ENCODE results near the gene CHKA.

The CHKA gene

DNA sequence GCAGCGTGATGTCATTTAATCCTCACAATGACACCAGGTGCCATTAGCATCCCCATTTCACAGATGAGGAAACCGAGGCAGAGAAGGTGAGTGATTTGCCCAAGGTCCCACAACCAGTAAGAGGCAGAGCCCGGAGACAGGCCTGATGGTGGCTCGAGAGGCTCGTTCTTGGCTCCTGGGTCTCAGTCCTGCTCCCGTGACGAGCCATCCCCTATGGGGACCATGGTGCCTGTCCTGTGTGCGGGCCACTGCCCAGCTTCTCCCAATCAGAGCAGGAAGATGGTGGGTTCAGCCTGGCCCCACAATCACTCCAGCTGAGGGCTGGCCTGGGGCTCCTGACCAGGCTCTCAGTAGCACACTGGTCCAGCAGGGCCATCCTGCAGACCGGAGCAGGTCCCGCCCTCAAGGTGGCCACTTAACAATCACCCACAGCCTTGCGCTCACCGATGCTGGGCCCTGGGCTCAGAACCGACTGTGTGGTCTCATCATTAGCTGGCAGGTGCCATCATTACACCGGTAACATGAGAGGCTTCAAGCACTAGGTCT, 107.5 kb downstream of the CHKA start:
- no peak for DNase-seq (ENCODE audit: low read depth)

DNA sequence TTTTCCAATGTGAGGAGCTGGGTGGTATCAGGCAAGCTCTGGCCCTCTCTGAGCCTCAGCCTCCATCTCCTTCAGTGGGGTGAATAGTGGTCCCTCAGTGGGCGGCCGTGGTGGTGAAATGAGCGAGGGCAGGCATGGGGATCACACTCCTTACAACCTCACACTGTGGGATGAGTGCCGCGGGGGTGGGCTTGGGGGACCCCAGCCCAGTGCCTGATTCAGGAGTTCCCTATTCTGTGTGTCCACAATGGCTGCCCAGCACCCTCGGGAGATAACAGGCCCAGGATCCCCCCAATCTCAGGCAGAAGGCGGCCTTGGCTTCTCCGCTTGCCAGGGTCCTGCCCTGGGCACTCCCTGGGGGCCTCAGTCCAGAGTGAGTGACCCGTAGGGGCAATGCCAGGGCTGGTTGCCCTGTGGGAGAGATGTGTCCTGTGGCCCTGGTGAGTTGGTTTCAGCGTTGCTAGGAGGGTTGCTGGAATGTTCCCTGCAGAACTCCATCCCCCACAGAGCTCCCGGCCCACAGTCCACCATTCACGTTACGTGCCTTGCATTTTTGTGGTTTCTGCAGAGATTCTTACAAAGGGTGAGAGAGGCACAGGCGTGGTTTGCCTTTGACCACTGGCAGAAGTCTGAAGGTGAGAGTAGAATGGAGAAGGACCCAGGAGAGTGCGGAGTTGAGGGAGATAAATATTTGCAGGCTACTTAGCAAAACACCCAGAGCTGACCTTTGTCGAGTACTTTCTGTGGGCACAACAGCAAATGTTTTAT, 108.2 kb downstream of the CHKA start:
- peak; percentile 98 for DNase-seq (ENCODE audit: low read depth)

DNA sequence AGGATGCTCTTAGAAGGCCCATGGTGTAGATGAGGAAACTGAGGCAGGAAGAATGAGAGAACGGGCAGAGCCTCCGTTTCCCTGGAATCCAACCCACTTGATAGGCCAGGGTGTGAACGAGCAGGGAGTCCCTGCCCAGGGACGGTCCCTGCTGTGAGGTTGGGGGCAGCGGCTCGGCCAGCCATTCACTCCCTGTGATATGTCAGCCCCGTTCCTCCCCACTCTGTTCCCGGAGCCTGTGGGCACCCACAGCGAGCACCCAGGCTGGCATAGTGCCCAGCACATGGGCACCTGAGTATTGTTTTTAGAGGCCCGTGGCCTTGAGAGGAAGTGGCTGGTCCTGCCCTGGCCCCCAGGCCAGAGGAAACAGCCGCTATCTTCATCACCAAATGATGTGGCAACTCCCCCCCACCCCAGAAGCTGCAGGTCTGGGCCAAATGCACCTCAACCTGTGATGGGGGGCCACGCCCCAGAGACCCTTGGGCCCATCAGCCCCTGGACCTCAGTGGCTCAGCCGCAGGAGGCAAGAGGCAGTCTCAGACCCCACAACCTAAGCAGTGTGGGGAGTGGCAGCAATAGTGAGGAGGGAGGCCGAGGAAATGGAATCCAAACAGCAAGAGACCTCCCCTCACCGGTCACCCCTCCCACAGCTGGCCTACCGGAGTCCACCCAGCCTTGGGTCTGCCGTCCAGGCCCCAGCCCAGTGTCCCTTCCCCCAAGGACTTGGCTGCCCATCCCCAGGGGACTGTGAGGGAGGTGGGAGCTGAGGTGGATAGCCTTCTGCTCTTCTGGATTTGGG, 108.9 kb downstream of the CHKA start:
- no peak for DNase-seq (ENCODE audit: low read depth)

DNA sequence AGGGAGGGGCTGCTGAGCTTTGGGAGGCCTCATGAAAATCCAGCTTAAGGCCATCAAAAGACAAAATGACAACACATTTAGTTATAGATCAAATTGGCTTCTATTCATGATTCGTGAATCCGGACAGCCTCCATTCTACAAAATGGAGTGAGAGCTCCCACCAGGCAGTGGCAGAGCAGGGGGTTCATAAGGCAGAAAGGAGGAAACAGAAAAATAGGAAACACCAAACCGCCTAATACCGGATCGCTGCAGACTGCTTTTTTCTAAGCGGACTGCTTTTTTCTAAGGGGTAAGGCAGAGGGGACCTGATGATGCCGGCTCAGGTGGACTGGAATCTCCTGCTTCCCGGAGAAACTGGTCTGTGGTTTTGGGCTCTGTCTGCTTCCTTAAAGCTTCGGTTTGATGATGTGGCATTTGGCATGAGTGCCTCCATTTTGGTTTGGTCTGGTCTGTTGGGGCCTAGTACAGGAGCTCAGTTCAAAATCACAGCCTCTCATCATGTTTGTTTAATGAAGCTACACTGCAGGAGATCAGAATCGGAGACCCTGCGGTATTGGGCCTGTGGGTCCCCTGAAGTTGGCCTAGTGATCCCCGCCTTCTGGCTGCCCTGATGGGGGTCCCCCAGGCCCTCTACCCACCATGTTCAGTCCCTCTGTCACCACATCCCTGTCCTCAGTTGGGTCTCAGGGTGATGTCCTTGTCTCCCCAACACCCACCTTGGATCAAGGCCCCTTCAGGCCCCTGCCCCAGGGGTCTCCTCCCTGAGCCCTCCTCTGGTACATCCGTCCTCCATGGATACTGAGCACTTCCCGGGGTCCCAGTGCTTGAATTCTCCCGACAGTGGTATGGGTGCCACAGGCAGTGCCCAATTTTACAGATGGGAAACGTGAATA, 109.9 kb downstream of the CHKA start:
- no peak for DNase-seq (ENCODE audit: low read depth)

DNA sequence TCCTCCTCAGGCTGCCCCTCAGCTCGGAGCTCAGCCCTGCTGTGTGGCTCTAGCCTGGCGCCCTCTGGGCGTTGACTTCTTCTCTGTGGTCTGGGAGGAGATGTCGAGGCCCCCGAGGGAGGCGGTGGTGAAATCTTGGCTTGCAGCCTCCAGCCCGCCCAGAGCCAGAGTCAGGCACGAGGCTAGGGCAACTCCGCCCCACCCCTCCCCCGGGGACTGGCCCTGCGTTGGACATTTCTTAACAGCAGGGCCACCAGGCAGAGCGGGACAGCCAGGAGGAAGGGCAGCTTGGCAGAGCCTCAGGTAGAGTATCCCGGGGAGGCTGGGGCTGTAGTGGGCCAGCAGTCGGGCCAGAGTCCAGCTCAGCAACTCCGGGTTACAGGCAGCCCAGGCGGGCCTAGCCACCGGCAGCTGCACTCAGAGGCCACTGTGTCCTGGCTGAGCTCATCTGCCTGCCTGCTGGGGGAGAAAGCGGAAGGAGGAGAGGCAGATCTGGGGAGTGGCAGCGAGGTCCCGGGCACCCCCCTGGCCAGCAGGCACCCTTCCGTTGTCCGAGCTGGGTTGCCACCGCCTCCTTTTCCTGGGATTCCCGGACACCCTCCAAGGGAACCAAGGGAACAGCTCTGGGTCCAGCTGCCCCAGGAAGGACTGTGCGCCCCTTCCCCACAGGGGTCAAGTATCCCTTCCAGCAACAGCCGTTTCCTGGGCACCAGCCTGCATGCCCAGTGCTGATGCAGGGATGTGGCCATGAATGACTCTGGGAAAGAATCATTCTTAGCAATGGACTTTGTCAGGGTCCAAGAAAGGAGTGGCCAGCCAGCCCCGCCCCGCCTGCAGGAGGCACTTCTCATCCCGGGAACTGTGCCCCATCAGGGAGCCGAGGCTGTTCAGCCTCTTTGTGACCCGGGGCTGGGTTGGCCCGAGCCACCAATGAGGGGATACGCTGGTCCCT, 110.8 kb downstream of the CHKA start, which contains the start of gene ALDH3B1:
ALDH3B1 (plus strand) TSS at position 238 of the 952 bp plus-strand sequence. CDS start 4,971 bp downstream, outside the sequence.
- peak; percentile 90 for DNase-seq (ENCODE audit: low read depth)

DNA sequence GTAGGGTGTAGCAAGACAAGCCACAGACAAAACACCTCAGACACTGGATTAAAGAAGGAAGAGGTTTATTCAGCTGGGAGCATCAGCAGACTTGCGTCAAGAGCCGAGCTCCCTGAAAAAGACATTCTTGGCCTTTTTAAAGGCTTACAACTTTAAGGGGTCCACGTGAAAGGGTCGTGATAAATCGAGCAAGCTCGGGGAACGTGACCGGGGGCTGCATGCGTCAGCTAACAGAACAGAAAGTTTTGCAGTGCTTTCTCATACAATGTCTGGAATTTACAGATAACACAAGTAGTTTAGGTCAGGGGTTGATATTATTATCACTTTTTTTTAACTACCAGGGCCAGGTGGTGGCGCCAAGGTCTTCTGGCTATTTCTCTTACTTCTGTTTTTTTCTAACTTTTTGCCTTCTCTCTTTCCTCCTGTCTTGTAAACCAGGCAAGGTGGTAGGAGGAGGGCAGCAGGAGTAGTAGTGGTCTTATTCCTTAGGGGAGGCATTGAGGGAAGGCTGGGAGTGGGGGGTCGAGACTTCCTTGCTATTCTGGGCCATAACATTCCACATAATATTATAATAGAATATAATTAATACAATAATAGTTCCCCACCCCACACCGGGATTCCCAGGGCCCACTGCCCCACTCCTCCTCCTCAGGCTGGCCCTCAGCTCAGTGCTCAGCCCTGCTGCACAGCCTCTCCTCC, 111.6 kb downstream of the CHKA start:
- DNase-seq (ENCODE audit: low read depth): peak; percentile 86

DNA sequence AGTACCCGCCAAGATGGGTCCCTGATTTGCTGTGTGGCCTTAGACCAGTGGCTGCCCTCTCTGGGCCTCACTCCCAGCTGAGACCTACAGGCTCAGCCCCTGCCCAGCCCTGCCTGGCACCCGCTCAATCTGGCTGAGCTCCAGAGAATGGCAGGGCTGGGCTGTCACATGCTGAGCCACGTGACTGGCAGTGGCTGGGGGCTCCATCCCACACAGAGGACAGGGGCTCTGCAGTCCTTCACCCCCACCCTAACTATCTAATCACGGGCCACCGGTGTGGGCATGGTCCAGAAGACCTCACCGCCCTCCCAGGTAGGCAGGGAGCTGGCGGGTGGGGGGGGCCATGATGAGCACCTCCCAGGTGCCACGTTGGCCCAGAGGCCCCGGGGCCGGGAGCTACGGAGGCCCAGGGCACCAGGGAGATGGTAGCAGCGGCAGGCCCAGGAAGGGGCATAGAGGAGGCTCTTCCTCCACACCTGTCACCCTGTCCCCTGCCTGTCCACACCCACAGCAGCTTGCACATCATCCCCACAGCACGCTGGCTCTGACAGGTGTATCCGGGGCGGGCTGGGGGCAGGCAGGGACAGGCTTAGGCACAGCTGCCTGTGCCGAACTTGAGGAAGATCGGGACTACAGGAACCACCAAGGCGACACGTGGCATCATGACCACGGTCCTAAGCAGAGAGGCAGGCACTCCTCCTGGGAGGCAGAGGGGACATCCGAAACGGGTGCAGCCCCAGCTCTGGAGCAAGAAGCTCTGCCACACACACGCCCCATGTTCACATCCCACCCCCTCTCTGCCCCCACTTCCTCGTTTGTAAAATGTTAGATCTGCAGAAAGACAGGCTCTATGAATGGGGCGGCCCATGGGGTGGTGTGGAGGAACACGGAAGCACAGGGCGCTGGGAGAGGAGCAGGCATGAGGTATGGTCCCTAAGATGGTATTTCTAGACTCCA, 112.5 kb downstream of the CHKA start:
- no peak for DNase-seq (ENCODE audit: low read depth)

DNA sequence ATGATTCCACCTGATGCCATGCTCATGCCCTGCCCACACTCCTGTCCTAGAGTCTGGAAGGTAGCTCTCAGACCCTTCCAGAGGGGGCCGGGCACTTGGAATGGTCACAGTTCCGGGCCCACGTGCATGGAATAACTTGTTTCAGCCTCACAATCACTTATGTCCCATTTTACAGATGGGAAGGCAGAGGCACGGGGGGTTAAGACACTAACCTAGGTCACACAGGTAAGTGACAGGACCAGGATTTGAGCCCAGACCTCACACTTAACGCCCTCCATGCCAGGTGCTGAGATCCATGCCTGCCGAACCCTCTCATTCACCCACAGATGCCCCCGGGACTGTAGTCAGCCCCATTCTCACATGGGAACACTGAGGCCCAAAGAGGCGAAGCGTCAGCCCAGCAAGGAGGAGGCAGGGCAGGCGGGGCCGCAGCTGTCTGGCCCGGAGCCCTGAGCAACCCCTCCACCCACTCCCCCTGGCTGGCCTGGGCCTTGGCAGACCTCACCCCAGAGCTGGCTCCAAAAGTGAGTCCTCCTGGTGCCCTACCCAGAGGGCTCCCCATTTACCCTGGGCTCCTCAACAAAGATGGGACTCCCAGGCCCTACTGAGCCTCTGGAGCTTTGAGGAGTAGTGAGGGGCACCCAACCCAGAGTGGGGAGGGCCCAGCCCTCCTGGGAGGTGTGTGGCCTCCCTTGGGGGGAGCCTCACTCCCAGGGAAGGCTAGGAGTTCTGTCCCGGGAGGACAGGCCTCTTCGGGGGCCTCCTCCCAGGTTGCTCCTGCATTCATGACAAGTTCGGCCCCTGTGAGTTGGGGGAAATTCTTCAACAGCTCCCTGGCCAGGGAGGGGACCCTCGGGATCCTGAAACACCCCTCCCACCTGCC, 113.4 kb downstream of the CHKA start:
- no peak for DNase-seq (ENCODE audit: low read depth)

DNA sequence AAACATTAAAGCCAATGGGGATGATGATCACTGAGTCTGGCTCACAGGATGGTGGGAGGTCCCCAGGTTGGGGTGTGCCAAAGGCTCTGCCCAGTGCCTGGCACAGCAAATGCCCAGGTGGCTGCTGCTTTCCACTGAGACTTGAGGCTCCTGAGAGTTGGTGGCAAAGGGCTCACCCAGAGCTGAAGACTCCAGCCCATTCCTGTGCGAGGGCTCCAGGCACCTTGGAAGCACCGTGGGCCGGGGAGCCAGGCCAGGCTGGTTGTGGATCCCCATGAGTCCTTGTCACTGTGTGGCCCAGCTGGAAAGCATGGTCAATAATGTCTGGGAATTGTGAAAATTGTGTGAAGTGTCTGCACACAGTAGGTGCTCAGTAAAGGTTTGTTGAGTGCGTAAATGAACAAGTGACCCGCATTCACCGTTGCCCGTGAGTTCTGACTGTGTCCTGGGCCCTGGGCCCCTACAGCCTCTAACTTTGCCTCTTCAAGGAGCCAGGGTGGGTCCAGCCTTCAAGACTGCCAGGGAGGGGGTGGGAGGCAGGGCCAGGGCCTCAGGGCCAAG, 114.5 kb downstream of the CHKA start:
- no peak for DNase-seq (ENCODE audit: low read depth)

DNA sequence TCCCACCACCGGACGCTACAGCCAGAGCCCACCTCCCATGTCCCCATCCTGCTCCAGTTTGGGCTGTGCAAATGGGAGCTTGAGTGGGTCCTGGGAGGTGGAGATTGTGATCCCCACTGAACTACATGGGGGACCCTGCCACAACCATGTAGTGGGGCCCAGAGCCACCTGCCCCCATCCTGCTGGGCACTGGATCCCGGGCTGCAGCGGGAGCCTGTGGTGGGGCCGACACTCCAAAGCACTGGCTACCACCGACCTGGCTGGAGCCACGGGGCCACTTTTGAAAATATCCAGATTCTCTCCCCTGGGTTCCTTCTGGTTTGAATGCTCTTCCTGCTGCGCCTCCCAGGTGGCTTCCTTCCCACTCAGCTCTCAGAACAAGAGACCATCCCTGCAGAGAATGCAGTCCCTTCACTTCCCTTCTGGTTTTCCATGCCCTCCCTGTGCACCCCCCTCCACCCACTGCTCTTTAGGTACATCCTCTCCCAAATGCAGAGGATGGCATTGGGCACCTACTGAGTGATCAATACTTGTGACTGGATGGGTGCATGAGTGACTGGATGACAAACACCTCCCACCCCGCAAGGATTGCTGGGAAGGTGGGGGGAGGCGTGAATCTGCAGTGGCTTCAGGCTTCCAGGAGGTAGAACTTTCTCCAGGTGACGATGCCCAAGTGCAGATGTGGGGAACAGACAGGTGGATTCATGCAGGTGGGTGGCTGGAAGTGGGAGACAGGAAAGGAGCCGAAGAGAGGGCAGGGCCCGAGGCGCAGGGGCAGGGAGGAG, 116.4 kb downstream of the CHKA start:
- DNase-seq (ENCODE audit: low read depth): no peak

DNA sequence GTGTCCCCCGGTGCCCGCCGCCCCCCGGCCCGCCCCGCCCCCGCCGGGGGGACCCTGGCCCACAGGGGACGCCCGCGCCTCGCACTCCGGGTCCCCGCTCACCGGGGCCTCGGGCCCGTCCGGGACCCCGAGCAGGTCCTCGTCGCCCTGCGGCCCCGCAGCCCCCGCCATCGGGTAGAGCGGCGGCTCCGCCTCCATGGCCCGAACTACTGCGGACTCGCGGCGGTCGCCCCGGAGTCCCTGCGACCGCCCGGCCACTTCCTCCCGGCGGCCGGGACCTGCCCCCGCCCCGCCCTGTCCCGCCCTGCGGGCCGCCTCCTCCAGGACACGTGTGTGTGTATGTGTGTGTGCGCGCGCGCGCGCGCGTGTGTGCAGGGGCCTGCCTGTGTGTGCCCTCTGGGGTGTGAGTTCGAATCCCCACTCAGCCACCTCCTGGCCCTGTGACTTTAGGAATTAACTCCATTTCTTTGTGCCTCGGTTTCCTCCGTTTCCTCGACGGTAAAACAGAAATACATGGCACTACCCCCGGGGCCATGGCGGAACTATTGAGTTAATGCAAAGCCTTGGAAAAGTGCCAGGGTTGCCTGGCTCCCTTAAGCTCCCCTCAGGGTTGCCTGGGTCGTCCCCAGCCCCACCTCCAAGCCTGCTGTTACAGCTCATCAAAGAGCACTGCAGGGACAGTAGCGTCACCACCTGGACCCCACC, 117.2 kb downstream of the CHKA start, which contains the start of gene UNC93B1:
UNC93B1 (minus strand) TSS at position 252 of the 705 bp plus-strand sequence; CDS start at position 198, 54 bp downstream.
- DNase-seq (ENCODE audit: low read depth): peak; percentile 61

DNA sequence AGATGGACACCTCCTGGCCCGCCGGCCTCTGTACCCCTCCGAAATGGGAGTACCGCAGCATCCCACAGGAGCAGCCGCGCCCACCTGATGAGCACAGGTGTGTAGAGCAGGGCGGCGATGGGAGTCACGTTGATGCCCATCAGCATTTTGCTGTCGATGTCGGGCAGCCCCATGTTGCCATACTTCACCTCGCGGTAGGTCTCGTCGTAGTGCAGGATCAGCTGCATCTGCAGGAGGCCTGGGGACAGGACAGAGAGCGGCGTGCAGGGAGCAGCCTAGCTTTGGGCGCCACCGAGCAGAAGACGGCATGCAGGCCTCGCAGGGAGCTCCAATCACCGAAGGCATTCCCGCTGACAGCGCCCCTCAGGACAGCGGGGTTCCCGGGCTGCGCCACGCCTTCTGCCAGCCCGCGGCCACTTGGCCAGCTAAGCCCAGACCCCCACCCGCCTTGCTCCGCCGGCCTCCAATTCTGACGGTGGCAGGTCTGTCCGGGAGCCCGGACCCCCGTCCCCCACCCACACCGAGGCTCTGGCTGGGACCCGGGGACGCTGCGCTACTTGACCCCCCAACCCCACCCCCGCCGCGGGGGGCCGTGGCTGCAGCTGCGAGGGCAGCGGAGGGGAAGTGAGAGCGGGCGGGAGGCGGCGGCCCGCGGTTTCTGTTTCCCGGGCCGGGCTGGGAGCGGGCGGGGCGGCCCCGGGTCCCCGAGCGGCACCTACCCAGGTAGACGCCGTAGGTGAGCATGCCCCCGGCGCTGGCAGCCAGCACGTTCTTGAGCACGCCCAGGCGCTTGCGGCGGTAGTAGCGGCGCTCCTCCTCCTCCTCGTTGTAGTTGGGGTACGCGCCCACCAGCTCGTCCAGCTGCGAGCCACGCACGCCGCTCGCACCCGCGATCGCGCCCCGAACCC, 118.0 kb downstream of the CHKA start:
- no peak for DNase-seq (ENCODE audit: low read depth)

Data from amniotic epithelial cell (primary cell).